ENCODE measurements around the gene RTL10.
"Not testable (repeated sequence)": the region's sequence is repeated elsewhere in the genome, so short reads cannot be mapped to it uniquely, and the experiment has no call there.

Gene RTL10

GRCh38 chr22:19886605-19887255 is 32.1 kb upstream of the RTL10 start:
- Histone ChIP-seq H3K4me1 (ENCODE audit: control insufficient read depth in 1 of 2, insufficient read depth in 1 of 2, low read depth in 1 of 2, low read length in 1 of 2) (peaks cover 41 to 47% of the 10 kb centered on the region in 2 experiments), H3K27me3 (no peaks in the 10 kb centered on the region), H3K36me3 (no peaks in the 10 kb centered on the region), H3K4me3 (ENCODE audit: low read depth in 1 of 2, low read length in 1 of 2) (peak overlapping the region; percentile 40 to 53), H3K9me3 (no peaks in the 10 kb centered on the region), H3K27ac (peak overlapping the region; percentile 96)
- TF ChIP-seq CTCF (IDR thresholded peaks at IDR 0.05): peak; percentile 30

GRCh38 chr22:19885841-19886592 is 31.3 kb upstream of the RTL10 start:
- H3K27me3 ChIP-seq: no peaks in the 10 kb centered on the region
- TF ChIP-seq CTCF (IDR thresholded peaks at IDR 0.05): no peak
- H3K4me1 ChIP-seq (ENCODE audit: control insufficient read depth in 1 of 2, insufficient read depth in 1 of 2, low read depth in 1 of 2, low read length in 1 of 2): peaks cover 34 to 40% of the 10 kb centered on the region in 2 experiments
- H3K36me3 ChIP-seq: no peaks in the 10 kb centered on the region
- peak overlapping the region; percentile 40 to 53 for H3K4me3 ChIP-seq (ENCODE audit: low read depth in 1 of 2, low read length in 1 of 2)
- no peaks in the 10 kb centered on the region for H3K9me3 ChIP-seq
- H3K27ac ChIP-seq: peak overlapping the region; percentile 96

- H3K27ac ChIP-seq: peak overlapping the region; percentile 96
- peaks cover 29 to 33% of the 10 kb centered on the region in 2 experiments for H3K4me1 ChIP-seq (ENCODE audit: control insufficient read depth in 1 of 2, insufficient read depth in 1 of 2, low read depth in 1 of 2, low read length in 1 of 2)
Measured at GRCh38 chr22:19884954-19885751, 30.5 kb upstream of the RTL10 start.

GRCh38 chr22:19884161-19884953 is 29.7 kb upstream of the RTL10 start:
- H3K4me1 ChIP-seq (ENCODE audit: control insufficient read depth in 1 of 2, insufficient read depth in 1 of 2, low read depth in 1 of 2, low read length in 1 of 2): peaks cover 29 to 33% of the 10 kb centered on the region in 2 experiments
- no peaks in the 10 kb centered on the region for H3K27me3 ChIP-seq
- H3K36me3 ChIP-seq: no peaks in the 10 kb centered on the region
- no peak for TF ChIP-seq CTCF (IDR thresholded peaks at IDR 0.05)
- no peak overlapping the region for H3K27ac ChIP-seq
- no peak overlapping the region for H3K4me3 ChIP-seq (ENCODE audit: low read depth in 1 of 2, low read length in 1 of 2)
- no peaks in the 10 kb centered on the region for H3K9me3 ChIP-seq

More at GRCh38 chr22:19884954-19885751, 30.5 kb upstream of the RTL10 start:
- Histone ChIP-seq H3K27me3 (no peaks in the 10 kb centered on the region), H3K9me3 (no peaks in the 10 kb centered on the region), H3K36me3 (no peaks in the 10 kb centered on the region), H3K4me3 (ENCODE audit: low read depth in 1 of 2, low read length in 1 of 2) (no peak overlapping the region)
- TF ChIP-seq CTCF (IDR thresholded peaks at IDR 0.05): no peak

GRCh38 chr22:19883446-19883845 is 28.8 kb upstream of the RTL10 start:
- H3K36me3 ChIP-seq; H3K27me3 ChIP-seq; H3K4me3 ChIP-seq (ENCODE audit: low read depth in 1 of 2, low read length in 1 of 2); H3K27ac ChIP-seq; H3K9me3 ChIP-seq: not testable (repeated sequence)
- H3K4me1 ChIP-seq (ENCODE audit: control insufficient read depth in 1 of 2, insufficient read depth in 1 of 2, low read depth in 1 of 2, low read length in 1 of 2): peaks cover 29 to 33% of the 10 kb centered on the region in 2 experiments

Measured in neutrophil (primary cell).